HepG2 (cell line): ENCODE results near the gene BBIP1. TPM values are rescaled to one million over a fixed set of nuclear protein-coding genes. Genes with fewer than 3 reads are reported as not detected.

Experiments used
- BRD4 ChIP-seq: sonication (generic); formaldehyde crosslinking; IDR thresholded peaks from 2 replicates; pipeline ENCODE4 v1.4.0; 2020; ENCODE audit warnings: missing genetic modification reagents
- CHCHD3 ChIP-seq: sonication (generic); formaldehyde crosslinking; IDR thresholded peaks from 2 replicates; pipeline ENCODE4 v1.8.0; 2022; ENCODE audit warnings: mild to moderate bottlenecking, missing genetic modification reagents, moderate library complexity
- KDM6A ChIP-seq: IDR thresholded peaks from 2 replicates; pipeline ENCODE4 v1.6.1; 2016; ENCODE audit warnings: low read depth
- ZFAT ChIP-seq: sonication (generic); formaldehyde crosslinking; conservative IDR thresholded peaks from 2 replicates; pipeline ENCODE4 v1.8.1; 2023; ENCODE audit warnings: missing genetic modification reagents, inconsistent platforms
- ZNF674 ChIP-seq: sonication (generic); formaldehyde crosslinking; IDR thresholded peaks from 2 replicates; pipeline ENCODE4 v1.5.0; 2020; ENCODE audit warnings: low read depth, mild to moderate bottlenecking, missing genetic modification reagents
- polyA plus RNA-seq, 8 experiments: library from polyadenylated mRNA; depleted of rRNA in 3 of 8; stranded (reverse) in 7 of 8; unstranded in 1 of 8; fragments of >200 nt; fragmentation: Illumina TruSeq in 4 of 8; extraction: Trizol in 4 of 8; gene quantifications; 2 replicates each; pipeline versions ENCODE4 v1.2.1 to v1.2.3, GENCODE V29; 2011 to 2016; ENCODE audit warnings: low read depth in 4 of 8, missing spikeins in 1 of 8, mixed read lengths in 1 of 8; ENCODE audit not compliant: insufficient read depth in 1 of 8
- total RNA-seq, 5 experiments: library from RNA; depleted of rRNA; stranded (reverse); fragments of >200 nt; fragmentation: Illumina TruSeq; extraction: Trizol; gene quantifications; 2 replicates each; pipeline ENCODE4 v1.2.3, GENCODE V29; 2016; ENCODE audit warnings: low read depth in 1 of 5
- TF ChIP-seq, protein P1 (sequence below), 2 experiments: fragments of 450-650 bp in 1 of 2; sonication (generic) in 1 of 2; formaldehyde crosslinking in 1 of 2; IDR thresholded peaks; 2 replicates each; pipeline versions ENCODE4 v1.6.1 to v1.8.0; 2016 to 2022; ENCODE audit warnings: antibody characterized with exemption in 1 of 2, mild to moderate bottlenecking in 1 of 2, missing genetic modification reagents in 1 of 2

The BBIP1 gene
- total and polyA plus RNA-seq, 2 of the 13 experiments (the other 11 are each of a cell fraction or from before 2014, with no cell fraction given), result 18.3 to 24.1 TPM

GRCh38 chr10:110851020-110851612, 67.9 kb downstream of the BBIP1 start (continued):
- TF ChIP-seq, protein P1, sequence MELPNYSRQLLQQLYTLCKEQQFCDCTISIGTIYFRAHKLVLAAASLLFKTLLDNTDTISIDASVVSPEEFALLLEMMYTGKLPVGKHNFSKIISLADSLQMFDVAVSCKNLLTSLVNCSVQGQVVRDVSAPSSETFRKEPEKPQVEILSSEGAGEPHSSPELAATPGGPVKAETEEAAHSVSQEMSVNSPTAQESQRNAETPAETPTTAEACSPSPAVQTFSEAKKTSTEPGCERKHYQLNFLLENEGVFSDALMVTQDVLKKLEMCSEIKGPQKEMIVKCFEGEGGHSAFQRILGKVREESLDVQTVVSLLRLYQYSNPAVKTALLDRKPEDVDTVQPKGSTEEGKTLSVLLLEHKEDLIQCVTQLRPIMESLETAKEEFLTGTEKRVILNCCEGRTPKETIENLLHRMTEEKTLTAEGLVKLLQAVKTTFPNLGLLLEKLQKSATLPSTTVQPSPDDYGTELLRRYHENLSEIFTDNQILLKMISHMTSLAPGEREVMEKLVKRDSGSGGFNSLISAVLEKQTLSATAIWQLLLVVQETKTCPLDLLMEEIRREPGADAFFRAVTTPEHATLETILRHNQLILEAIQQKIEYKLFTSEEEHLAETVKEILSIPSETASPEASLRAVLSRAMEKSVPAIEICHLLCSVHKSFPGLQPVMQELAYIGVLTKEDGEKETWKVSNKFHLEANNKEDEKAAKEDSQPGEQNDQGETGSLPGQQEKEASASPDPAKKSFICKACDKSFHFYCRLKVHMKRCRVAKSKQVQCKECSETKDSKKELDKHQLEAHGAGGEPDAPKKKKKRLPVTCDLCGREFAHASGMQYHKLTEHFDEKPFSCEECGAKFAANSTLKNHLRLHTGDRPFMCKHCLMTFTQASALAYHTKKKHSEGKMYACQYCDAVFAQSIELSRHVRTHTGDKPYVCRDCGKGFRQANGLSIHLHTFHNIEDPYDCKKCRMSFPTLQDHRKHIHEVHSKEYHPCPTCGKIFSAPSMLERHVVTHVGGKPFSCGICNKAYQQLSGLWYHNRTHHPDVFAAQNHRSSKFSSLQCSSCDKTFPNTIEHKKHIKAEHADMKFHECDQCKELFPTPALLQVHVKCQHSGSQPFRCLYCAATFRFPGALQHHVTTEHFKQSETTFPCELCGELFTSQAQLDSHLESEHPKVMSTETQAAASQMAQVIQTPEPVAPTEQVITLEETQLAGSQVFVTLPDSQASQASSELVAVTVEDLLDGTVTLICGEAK (IDR thresholded peaks at IDR 0.05), result no peak
- TF ChIP-seq, protein P1 (CRISPR knock-in tag; IDR thresholded peaks at IDR 0.05), result no peak
- TF ChIP-seq ZFAT, result no peak
- no peak for TF ChIP-seq ZNF674 (CRISPR knock-in tag)
- TF ChIP-seq CHCHD3 (CRISPR knock-in tag), result no peak
- TF ChIP-seq KDM6A, result no peak
- TF ChIP-seq BRD4 (CRISPR knock-in tag), result no peak
